IMR-90 (cell line): ENCODE measurements around the gene LHPP. TPM values are rescaled to one million over a fixed set of nuclear protein-coding genes. Genes with fewer than 3 reads are reported as not detected.

Experiments used
- ATAC-seq: fragments of 200-7000 bp; cut with Tn5 transposase; 2 replicates; pipeline ENCODE4 v1.9.1; 2020; ENCODE audit warnings: low read depth, mild to moderate bottlenecking, moderate library complexity
- BruUV-seq: library from RNA; stranded (reverse); fragments of 400-500 nt; replicated peaks from 2 replicates; lab custom pipeline; 2021; lab: Mats Ljungman, UMichigan
- CTCF ChIA-PET: fragments of 300-600 bp; formaldehyde crosslinking; extraction: SDS; loops from one replicate; lab custom pipeline; 2021; ENCODE audit warnings: antibody characterized with exemption; lab: Yijun Ruan, JAX
- POLR2A ChIA-PET: fragments of 300-600 bp; sonication (Branson Sonifier 250); formaldehyde crosslinking; loops from one replicate; lab custom pipeline; 2022; ENCODE audit warnings: antibody characterized with exemption; ENCODE audit not compliant: unreplicated experiment; lab: Charles Lee
- DNase-seq: peaks from one replicate; pipeline ENCODE4 v3.0.0; 2013
- H2AFZ ChIP-seq: replicated peaks from 2 replicates; pipeline ENCODE3; 2013; ENCODE audit warnings: low read length, mild to moderate bottlenecking; ENCODE audit not compliant: poor library complexity
- H2AK5ac ChIP-seq: 2 replicates; pipeline ENCODE4 v1.6.1; 2013; ENCODE audit warnings: low read depth, low read length, inconsistent platforms
- H2AK9ac ChIP-seq: replicated peaks from 2 replicates; pipeline ENCODE3; 2013; ENCODE audit warnings: mild to moderate bottlenecking, low read depth, low read length, moderate library complexity; ENCODE audit not compliant: poor library complexity
- H2BK120ac ChIP-seq: 2 replicates; pipeline ENCODE4 v1.6.1; 2013; ENCODE audit warnings: low read depth, low read length, inconsistent platforms
- H2BK15ac ChIP-seq: 3 replicates; pipeline ENCODE4 v1.6.1; 2013; ENCODE audit warnings: low read depth, low read length, inconsistent platforms
- H2BK20ac ChIP-seq: 2 replicates; pipeline ENCODE4 v1.6.1; 2013; ENCODE audit warnings: low read depth, mild to moderate bottlenecking, inconsistent platforms, low read length, moderate library complexity
- H2BK5ac ChIP-seq: 2 replicates; pipeline ENCODE4 v1.6.1; 2013; ENCODE audit warnings: mild to moderate bottlenecking, low read depth, low read length, inconsistent platforms; ENCODE audit not compliant: poor library complexity, severe bottlenecking
- H3K14ac ChIP-seq: replicated peaks from 2 replicates; pipeline ENCODE4 v1.6.1; 2013; ENCODE audit warnings: low read depth, low read length, inconsistent platforms
- H3K18ac ChIP-seq: 2 replicates; pipeline ENCODE4 v1.6.1; 2013; ENCODE audit warnings: low read depth, low read length, control low read depth
- H3K23ac ChIP-seq: 2 replicates; pipeline ENCODE4 v1.6.1; 2013; ENCODE audit warnings: low read depth, low read length, inconsistent platforms
- H3K27ac ChIP-seq: 2 replicates; pipeline ENCODE4 v1.5.1; 2013; ENCODE audit warnings: mild to moderate bottlenecking, control low read depth, low read length; ENCODE audit not compliant: insufficient read depth
- H3K27me3 ChIP-seq: 2 replicates; pipeline ENCODE4 v1.6.1; 2013; ENCODE audit warnings: low read length; ENCODE audit not compliant: control insufficient read depth, insufficient read depth
- H3K36me3 ChIP-seq: 2 replicates; pipeline ENCODE4 v1.6.1; 2013; ENCODE audit warnings: low read length, mixed read lengths; ENCODE audit not compliant: control insufficient read depth, insufficient read depth
- H3K4ac ChIP-seq: 2 replicates; pipeline ENCODE4 v1.6.1; 2013; ENCODE audit warnings: low read depth, low read length, inconsistent platforms
- H3K4me1 ChIP-seq: 2 replicates; pipeline ENCODE4 v1.6.1; 2013; ENCODE audit warnings: low read length, mixed read lengths; ENCODE audit not compliant: control insufficient read depth, insufficient read depth
- H3K4me2 ChIP-seq: 2 replicates; pipeline ENCODE4 v1.6.1; 2013; ENCODE audit warnings: low read depth, mild to moderate bottlenecking, control low read depth, low read length, moderate library complexity
- H3K4me3 ChIP-seq: 2 replicates; pipeline ENCODE4 v1.5.1; 2013; ENCODE audit warnings: low read depth, mild to moderate bottlenecking, control low read depth, low read length, moderate library complexity; ENCODE audit not compliant: insufficient read depth
- H3K56ac ChIP-seq: 2 replicates; pipeline ENCODE4 v1.6.1; 2013; ENCODE audit warnings: low read length, inconsistent platforms; ENCODE audit not compliant: insufficient read depth; ENCODE audit errors: extremely low read depth
- H3K79me1 ChIP-seq, 2 experiments: 2 replicates each; pipeline ENCODE4 v1.6.1; 2013; ENCODE audit warnings: low read length in 2 of 2, inconsistent platforms in 1 of 2, low read depth in 1 of 2
- H3K9ac ChIP-seq: 2 replicates; pipeline ENCODE4 v1.6.1; 2013; ENCODE audit warnings: low read depth, low read length, control low read depth
- H3K9me1 ChIP-seq: 2 replicates; pipeline ENCODE4 v1.6.1; 2013; ENCODE audit warnings: low read length, inconsistent platforms; ENCODE audit not compliant: insufficient read depth
- H3K9me3 ChIP-seq: 2 replicates; pipeline ENCODE4 v1.6.1; 2013; ENCODE audit warnings: low read length; ENCODE audit not compliant: control insufficient read depth, insufficient read depth
- H4K20me1 ChIP-seq: 2 replicates; pipeline ENCODE4 v1.6.1; 2013; ENCODE audit warnings: low read length, inconsistent platforms; ENCODE audit not compliant: insufficient read depth
- H4K5ac ChIP-seq: 2 replicates; pipeline ENCODE4 v1.6.1; 2013; ENCODE audit warnings: mild to moderate bottlenecking, low read depth, low read length, control low read depth
- H4K8ac ChIP-seq, 2 experiments: 2 replicates each; pipeline ENCODE4 v1.6.1; 2013; ENCODE audit warnings: low read depth in 2 of 2, low read length in 2 of 2, control low read depth in 1 of 2, inconsistent platforms in 1 of 2
- H4K91ac ChIP-seq: 2 replicates; pipeline ENCODE4 v1.6.1; 2013; ENCODE audit warnings: low read depth, low read length, inconsistent platforms; ENCODE audit not compliant: insufficient read depth
- BHLHE40 ChIP-seq: fragments of 150-350 bp; IDR thresholded peaks from 2 replicates; pipeline ENCODE4 v1.6.1; 2016; ENCODE audit warnings: mild to moderate bottlenecking, low read depth, low read length
- CEBPB ChIP-seq: IDR thresholded peaks from 2 replicates; pipeline ENCODE4 v1.6.1; 2012; ENCODE audit warnings: low read depth, low read length, improper control_type of control experiment
- CHD1 ChIP-seq: IDR thresholded peaks from 2 replicates; pipeline ENCODE4 v1.6.1; 2012; ENCODE audit warnings: low read depth, low read length, improper control_type of control experiment
- CTCF ChIP-seq: conservative IDR thresholded peaks from 2 replicates; pipeline ENCODE4 v1.5.1; 2012; ENCODE audit warnings: mild to moderate bottlenecking, low read depth, low read length, improper control_type of control experiment
- ELK1 ChIP-seq: fragments of 150-350 bp; IDR thresholded peaks from 2 replicates; pipeline ENCODE4 v1.6.1; 2016; ENCODE audit warnings: low read depth, mild to moderate bottlenecking, low read length, moderate library complexity, borderline replicate concordance
- FOS ChIP-seq: fragments of 150-350 bp; IDR thresholded peaks from 2 replicates; pipeline ENCODE4 v1.6.1; 2016; ENCODE audit warnings: low read depth, low read length
- MAFK ChIP-seq: IDR thresholded peaks from 2 replicates; pipeline ENCODE4 v1.6.1; 2012; ENCODE audit warnings: low read depth, low read length, improper control_type of control experiment
- MAZ ChIP-seq: IDR thresholded peaks from 2 replicates; pipeline ENCODE4 v1.6.1; 2012; ENCODE audit warnings: low read depth, mild to moderate bottlenecking, low read length, improper control_type of control experiment, moderate library complexity, borderline replicate concordance
- MXI1 ChIP-seq: IDR thresholded peaks from 2 replicates; pipeline ENCODE4 v1.6.1; 2012; ENCODE audit warnings: low read depth, mild to moderate bottlenecking, low read length, moderate library complexity, borderline replicate concordance
- NFE2L2 ChIP-seq: fragments of 150-350 bp; IDR thresholded peaks from 2 replicates; pipeline ENCODE4 v1.6.1; 2016; ENCODE audit warnings: low read depth, mild to moderate bottlenecking, low read length
- POLR2A ChIP-seq: IDR thresholded peaks from 2 replicates; pipeline ENCODE4 v1.6.1; 2012; ENCODE audit warnings: mild to moderate bottlenecking, low read depth, low read length
- RAD21 ChIP-seq: IDR thresholded peaks from 2 replicates; pipeline ENCODE4 v1.6.1; 2012; ENCODE audit warnings: low read length, improper control_type of control experiment
- RCOR1 ChIP-seq: IDR thresholded peaks from 2 replicates; pipeline ENCODE4 v1.6.1; 2012; ENCODE audit warnings: mild to moderate bottlenecking, low read length, improper control_type of control experiment; ENCODE audit not compliant: insufficient replicate concordance
- RFX5 ChIP-seq: IDR thresholded peaks from 2 replicates; pipeline ENCODE4 v1.8.0; 2012; ENCODE audit warnings: low read depth, mild to moderate bottlenecking, low read length, moderate library complexity
- SMC3 ChIP-seq: fragments of 150-350 bp; IDR thresholded peaks from 2 replicates; pipeline ENCODE4 v1.6.1; 2016; ENCODE audit warnings: low read depth, mild to moderate bottlenecking, antibody characterized with exemption, low read length, moderate library complexity
- USF2 ChIP-seq: fragments of 150-350 bp; IDR thresholded peaks from 2 replicates; pipeline ENCODE4 v1.6.1; 2017; ENCODE audit warnings: mild to moderate bottlenecking, antibody characterized with exemption, low read length, low read depth
- WGBS, 2 experiments: methylation state at CpG; one replicate each; pipeline versions ENCODE4 v1.1.5 to v1.1.7; 2013; ENCODE audit warnings: missing lambda C conversion rate in 2 of 2; ENCODE audit not compliant: insufficient read length in 1 of 2; ENCODE audit errors: extremely low coverage in 2 of 2; 5-methylcytosine and 5-hydroxymethylcytosine counted together
- dilution Hi-C: fragments of 300-500 bp; cut with HindIII; formaldehyde crosslinking; loops from one replicate; pipeline ENCODE4 v1.14.3; 2018; ENCODE audit warnings: low sequenced_read_pairs; ENCODE audit not compliant: unreplicated experiment
- in situ Hi-C: fragments of 300-500 bp; cut with MboI; formaldehyde crosslinking; loops from 3 replicates; pipeline ENCODE4 v1.14.3; 2019; ENCODE audit warnings: low sequenced_read_pairs, inconsistent platforms, mixed read lengths
- intact Hi-C: fragments of 100-400 bp; cut with micrococcal nuclease; formaldehyde crosslinking; loops from 2 replicates; pipeline ENCODE4 v1.10.0; 2022
- polyA plus RNA-seq, 3 experiments: library from polyadenylated mRNA; depleted of rRNA; stranded (reverse); fragments of >200 nt; gene quantifications; 2 replicates each; pipeline ENCODE4 v1.2.3, GENCODE V29; 2012; ENCODE audit warnings: low replicate concordance in 1 of 3
- total RNA-seq: library from RNA; depleted of rRNA; stranded (reverse); fragments of >200 nt; gene quantifications from 2 replicates; pipeline ENCODE4 v1.2.3, GENCODE V29; 2012

LHPP gene
- total and polyA plus RNA-seq, 2 of the 4 experiments (the other 2 are of a cell fraction) = 2.7 to 8.3 TPM

GRCh38 chr10:124508070-124508667 lies 46.5 kb downstream of the LHPP start:
- Histone ChIP-seq H2AFZ (no peak overlapping the region), H3K4me2 (no peak overlapping the region), H4K91ac (no peak overlapping the region), H3K36me3 (no peaks in the 10 kb centered on the region), H3K9me3 (no peaks in the 10 kb centered on the region), H2BK15ac (no peak overlapping the region), H2AK9ac (no peak overlapping the region), H3K79me1 (no peaks in the 10 kb centered on the region), H4K8ac (no peak overlapping the region), H3K14ac (no peak overlapping the region), H3K4me1 (no peaks in the 10 kb centered on the region), H3K4me3 (no peak overlapping the region), H2AK5ac (no peak overlapping the region), H3K27ac (no peak overlapping the region), H3K9ac (no peak overlapping the region), H3K27me3 (no peaks in the 10 kb centered on the region), H3K18ac (no peak overlapping the region), H3K23ac (no peak overlapping the region), H2BK120ac (no peak overlapping the region), H2BK20ac (no peak overlapping the region), H4K5ac (no peak overlapping the region), H3K9me1 (no peaks in the 10 kb centered on the region), H4K20me1 (no peaks in the 10 kb centered on the region), H2BK5ac (no peak overlapping the region), H3K56ac (no peak overlapping the region), H3K4ac (no peak overlapping the region)
- DNase-seq (no peak), ATAC-seq (no peak)
- dilution Hi-C loops = no loop called here
- ChIA-PET CTCF (no interaction called here), POLR2A (no interaction called here)
- no TSS peak for BruUV-seq
- TF ChIP-seq BHLHE40 = no peak
- no peak for TF ChIP-seq RCOR1
- no peak for TF ChIP-seq CEBPB
- TF ChIP-seq RFX5 = no peak
- no peak for TF ChIP-seq POLR2A
- TF ChIP-seq SMC3 = no peak
- TF ChIP-seq ELK1 = no peak
- no peak for TF ChIP-seq CHD1
- TF ChIP-seq RAD21 = no peak
- TF ChIP-seq FOS = no peak
- TF ChIP-seq NFE2L2 = no peak
- no peak for TF ChIP-seq MXI1
- TF ChIP-seq USF2 = no peak
- no peak for TF ChIP-seq MAZ
- no peak for TF ChIP-seq MAFK
- TF ChIP-seq CTCF = no peak
- WGBS, 2 experiments = 80% methylated on average over 1 of the region's 8 CpGs; no CpG with 5 or more reads in 1 of the 2 experiments
- in situ Hi-C loops = no loop called here
- intact Hi-C loops = no loop called here
